Activated CD8-positive, alpha-beta T cell treated with anti-CD3 and anti-CD28 coated beads, Interleukin-2, amount 10 ng/mL, durations not matched to agents 7 days and 5 days (primary cell): ENCODE data around the gene TCERG1L. TPM values are rescaled to one million over a fixed set of nuclear protein-coding genes. Genes with fewer than 3 reads are reported as not detected.
"Not testable (repeated sequence)": the region's sequence is repeated elsewhere in the genome, so short reads cannot be mapped to it uniquely, and the experiment has no call there.

Source experiments
- ATAC-seq: fragments of 150-1000 bp; cut with Tn5 transposase; one replicate; pipeline ENCODE4 v1.10.0; 2021; ENCODE audit warnings: moderate library complexity
- CTCF ChIA-PET: fragments of 350-600 bp; sonication (Branson Sonifier 250); formaldehyde crosslinking; loops from one replicate; lab custom pipeline; 2021; ENCODE audit warnings: antibody characterized with exemption; lab: Charles Lee
- POLR2A ChIA-PET: fragments of 350-600 bp; sonication (Branson Sonifier 250); formaldehyde crosslinking; loops from one replicate; lab custom pipeline; 2021; ENCODE audit warnings: antibody characterized with exemption; lab: Charles Lee
- DNase-seq: peaks from one replicate; pipeline ENCODE4 v3.0.0-alpha.2; 2020
- H3K27ac Mint-ChIP-seq: one replicate; pipeline ENCODE4 v1.8.0; 2021; ENCODE audit warnings: mild to moderate bottlenecking, mixed read lengths
- H3K27me3 Mint-ChIP-seq: one replicate; pipeline ENCODE4 v1.8.0; 2021; ENCODE audit warnings: low read depth, mixed read lengths
- H3K36me3 Mint-ChIP-seq: one replicate; pipeline ENCODE4 v1.8.0; 2021; ENCODE audit warnings: low read depth, mixed read lengths
- H3K4me1 Mint-ChIP-seq: one replicate; pipeline ENCODE4 v1.8.0; 2021; ENCODE audit warnings: low read depth, mixed read lengths
- H3K4me3 Mint-ChIP-seq: one replicate; pipeline ENCODE4 v1.8.0; 2021; ENCODE audit warnings: mild to moderate bottlenecking, mixed read lengths
- H3K9me3 Mint-ChIP-seq: one replicate; pipeline ENCODE4 v1.8.0; 2022; ENCODE audit warnings: mixed read lengths; ENCODE audit not compliant: insufficient read depth
- total RNA-seq, 2 experiments: library from RNA; stranded (reverse); gene quantifications; one replicate each; pipeline ENCODE4 v1.2.3, GENCODE V29; 2021

The TCERG1L gene
- total RNA-seq, 2 experiments from 2014 or later = 0.08 TPM; not detected in 1

GRCh38 chr10:131111007-131111406, 200.5 kb downstream of the TCERG1L start:
- ATAC-seq (no peak), DNase-seq (no peak)
- Mint-ChIP-seq H3K27ac (no peak overlapping the region), H3K9me3 (no peaks in the 10 kb centered on the region), H3K27me3 (no peaks in the 10 kb centered on the region), H3K4me1 (no peaks in the 10 kb centered on the region), H3K36me3 (no peaks in the 10 kb centered on the region), H3K4me3 (no peak overlapping the region)
- POLR2A ChIA-PET = no interaction called here
- CTCF ChIA-PET = no interaction called here

GRCh38 chr10:131110241-131110783, 201.2 kb downstream of the TCERG1L start:
- DNase-seq (no peak), ATAC-seq (no peak)
- Mint-ChIP-seq H3K27me3 (no peaks in the 10 kb centered on the region), H3K36me3 (no peaks in the 10 kb centered on the region), H3K4me3 (no peak overlapping the region), H3K9me3 (no peaks in the 10 kb centered on the region), H3K4me1 (no peaks in the 10 kb centered on the region), H3K27ac (no peak overlapping the region)
- POLR2A ChIA-PET = no interaction called here
- CTCF ChIA-PET = no interaction called here

- H3K27ac Mint-ChIP-seq = no peak overlapping the region
- no peak overlapping the region for H3K4me3 Mint-ChIP-seq
- ChIA-PET POLR2A (no interaction called here), CTCF (no interaction called here)
- no peak for ATAC-seq
- H3K36me3 Mint-ChIP-seq = no peaks in the 10 kb centered on the region
- DNase-seq = no peak
- no peaks in the 10 kb centered on the region for H3K9me3 Mint-ChIP-seq
- no peaks in the 10 kb centered on the region for H3K4me1 Mint-ChIP-seq
- H3K27me3 Mint-ChIP-seq = no peaks in the 10 kb centered on the region
Measured at GRCh38 chr10:131109726-131110125, 201.8 kb downstream of the TCERG1L start.

- no peak for DNase-seq
- Mint-ChIP-seq H3K27me3 (no peaks in the 10 kb centered on the region), H3K9me3 (no peaks in the 10 kb centered on the region), H3K36me3 (no peaks in the 10 kb centered on the region), H3K4me3 (no peak overlapping the region), H3K27ac (no peak overlapping the region), H3K4me1 (no peaks in the 10 kb centered on the region)
- POLR2A ChIA-PET = no interaction called here
- ATAC-seq = no peak
- CTCF ChIA-PET = no interaction called here
Measured at GRCh38 chr10:131109291-131109690, 202.2 kb downstream of the TCERG1L start.

- no peaks in the 10 kb centered on the region for H3K4me1 Mint-ChIP-seq
- ChIA-PET POLR2A (no interaction called here), CTCF (no interaction called here)
- no peaks in the 10 kb centered on the region for H3K27me3 Mint-ChIP-seq
- H3K36me3 Mint-ChIP-seq = no peaks in the 10 kb centered on the region
- ATAC-seq = no peak
- DNase-seq = no peak
- no peak overlapping the region for H3K4me3 Mint-ChIP-seq
- no peak overlapping the region for H3K27ac Mint-ChIP-seq
- H3K9me3 Mint-ChIP-seq = no peaks in the 10 kb centered on the region
Measured at GRCh38 chr10:131107970-131108369, 203.6 kb downstream of the TCERG1L start.

GRCh38 chr10:131102676-131103075, 208.8 kb downstream of the TCERG1L start:
- H3K27ac Mint-ChIP-seq = no peak overlapping the region
- ATAC-seq (no peak), DNase-seq (no peak)
- H3K9me3 Mint-ChIP-seq = no peaks in the 10 kb centered on the region
- H3K4me3 Mint-ChIP-seq = no peak overlapping the region
- no peaks in the 10 kb centered on the region for H3K27me3 Mint-ChIP-seq
- no peaks in the 10 kb centered on the region for H3K4me1 Mint-ChIP-seq
- no peaks in the 10 kb centered on the region for H3K36me3 Mint-ChIP-seq
- ChIA-PET CTCF (no interaction called here), POLR2A (no interaction called here)

- no peaks in the 10 kb centered on the region for H3K36me3 Mint-ChIP-seq
- no peaks in the 10 kb centered on the region for H3K27me3 Mint-ChIP-seq
- H3K9me3 Mint-ChIP-seq = no peaks in the 10 kb centered on the region
- DNase-seq (no peak), ATAC-seq (no peak)
- CTCF ChIA-PET = no interaction called here
- H3K4me1 Mint-ChIP-seq = no peaks in the 10 kb centered on the region
- H3K27ac Mint-ChIP-seq = no peak overlapping the region
- no peak overlapping the region for H3K4me3 Mint-ChIP-seq
- POLR2A ChIA-PET = no interaction called here
Measured at GRCh38 chr10:131102147-131102546, 209.4 kb downstream of the TCERG1L start.

GRCh38 chr10:131100418-131101410, 210.8 kb downstream of the TCERG1L start:
- H3K27ac Mint-ChIP-seq, H3K9me3 Mint-ChIP-seq, H3K36me3 Mint-ChIP-seq, POLR2A ChIA-PET, CTCF ChIA-PET, H3K4me1 Mint-ChIP-seq, ATAC-seq, H3K4me3 Mint-ChIP-seq, DNase-seq, H3K27me3 Mint-ChIP-seq: not testable (repeated sequence)

GRCh38 chr10:131099028-131099726, 212.3 kb downstream of the TCERG1L start:
- H3K9me3 Mint-ChIP-seq = no peaks in the 10 kb centered on the region
- peaks cover 2% of the 10 kb centered on the region for H3K4me1 Mint-ChIP-seq
- POLR2A ChIA-PET = no interaction called here
- DNase-seq (no peak), ATAC-seq (no peak)
- H3K36me3 Mint-ChIP-seq = no peaks in the 10 kb centered on the region
- CTCF ChIA-PET = no interaction called here
- H3K27me3 Mint-ChIP-seq = no peaks in the 10 kb centered on the region
- H3K27ac Mint-ChIP-seq = no peak overlapping the region
- no peak overlapping the region for H3K4me3 Mint-ChIP-seq

GRCh38 chr10:131098416-131098952, 213.0 kb downstream of the TCERG1L start:
- Mint-ChIP-seq H3K4me3 (no peak overlapping the region), H3K9me3 (no peaks in the 10 kb centered on the region), H3K36me3 (no peaks in the 10 kb centered on the region), H3K27me3 (no peaks in the 10 kb centered on the region), H3K4me1 (peaks cover 2% of the 10 kb centered on the region), H3K27ac (no peak overlapping the region)
- DNase-seq (no peak), ATAC-seq (no peak)
- ChIA-PET CTCF (no interaction called here), POLR2A (no interaction called here)

GRCh38 chr10:131096031-131096430, 215.5 kb downstream of the TCERG1L start:
- no peaks in the 10 kb centered on the region for H3K9me3 Mint-ChIP-seq
- ChIA-PET POLR2A (no interaction called here), CTCF (no interaction called here)
- no peaks in the 10 kb centered on the region for H3K36me3 Mint-ChIP-seq
- H3K4me1 Mint-ChIP-seq = peaks cover 2% of the 10 kb centered on the region
- no peaks in the 10 kb centered on the region for H3K27me3 Mint-ChIP-seq
- DNase-seq = no peak
- no peak overlapping the region for H3K27ac Mint-ChIP-seq
- no peak overlapping the region for H3K4me3 Mint-ChIP-seq
- ATAC-seq = no peak

- no peak for DNase-seq
- no peaks in the 10 kb centered on the region for H3K9me3 Mint-ChIP-seq
- peaks cover 2% of the 10 kb centered on the region for H3K4me1 Mint-ChIP-seq
- H3K4me3 Mint-ChIP-seq = no peak overlapping the region
- H3K36me3 Mint-ChIP-seq = no peaks in the 10 kb centered on the region
- ATAC-seq = no peak
- no peak overlapping the region for H3K27ac Mint-ChIP-seq
- no peaks in the 10 kb centered on the region for H3K27me3 Mint-ChIP-seq
- ChIA-PET CTCF (no interaction called here), POLR2A (no interaction called here)
Measured at GRCh38 chr10:131095313-131095580, 216.3 kb downstream of the TCERG1L start.
